ENCODE results near the gene LPIN2.
"Not testable (repeated sequence)": the region's sequence is repeated elsewhere in the genome, so short reads cannot be mapped to it uniquely, and the experiment has no call there.

Gene LPIN2

GRCh38 chr18:3046216-3046808 lies 33.4 kb upstream of the LPIN2 start:
- no peak for DNase-seq (ENCODE audit: low read depth in 2 of 2)

GRCh38 chr18:3044931-3045698 lies 32.2 kb upstream of the LPIN2 start:
- DNase-seq (ENCODE audit: low read depth in 2 of 2) = no peak

- no peak for DNase-seq (ENCODE audit: low read depth in 2 of 2)
These were observed 29.4 kb upstream of the LPIN2 start for GRCh38 chr18:3042379-3042778.

GRCh38 chr18:3041843-3042242 lies 28.9 kb upstream of the LPIN2 start:
- no peak for DNase-seq (ENCODE audit: low read depth in 2 of 2)

GRCh38 chr18:3040881-3041280 lies 27.9 kb upstream of the LPIN2 start:
- no peak for DNase-seq (ENCODE audit: low read depth in 2 of 2)

- no peak for DNase-seq (ENCODE audit: low read depth in 2 of 2)
These were observed 27.2 kb upstream of the LPIN2 start for GRCh38 chr18:3040173-3040572.

- no peak for DNase-seq (ENCODE audit: low read depth in 2 of 2)
These were observed 24.5 kb upstream of the LPIN2 start for GRCh38 chr18:3037423-3037915.

GRCh38 chr18:3036108-3036507 lies 23.2 kb upstream of the LPIN2 start:
- no peak for DNase-seq (ENCODE audit: low read depth in 2 of 2)

GRCh38 chr18:3035635-3036034 lies 22.7 kb upstream of the LPIN2 start:
- no peak for DNase-seq (ENCODE audit: low read depth in 2 of 2)

GRCh38 chr18:3032721-3033120 lies 19.8 kb upstream of the LPIN2 start:
- no peak for DNase-seq (ENCODE audit: low read depth in 2 of 2)

GRCh38 chr18:3029215-3029952 lies 16.4 kb upstream of the LPIN2 start:
- no peak for DNase-seq (ENCODE audit: low read depth in 2 of 2)

- not testable (repeated sequence) for DNase-seq (ENCODE audit: low read depth in 2 of 2)
These were observed 15.2 kb upstream of the LPIN2 start for GRCh38 chr18:3028115-3028514.

- no peak for DNase-seq (ENCODE audit: low read depth in 2 of 2)
These were observed 14.5 kb upstream of the LPIN2 start for GRCh38 chr18:3027370-3027891.

GRCh38 chr18:3025544-3025943 lies 12.6 kb upstream of the LPIN2 start:
- DNase-seq (ENCODE audit: low read depth in 2 of 2) = no peak

GRCh38 chr18:3023603-3024002 lies 10.7 kb upstream of the LPIN2 start:
- not testable (repeated sequence) for DNase-seq (ENCODE audit: low read depth in 2 of 2)

- no peak for DNase-seq (ENCODE audit: low read depth in 2 of 2)
These were observed 3.8 kb upstream of the LPIN2 start for GRCh38 chr18:3016585-3017297.

GRCh38 chr18:3015851-3016250 lies 2.9 kb upstream of the LPIN2 start:
- no peak for DNase-seq (ENCODE audit: low read depth in 2 of 2)

GRCh38 chr18:3015204-3015592 lies 2.3 kb upstream of the LPIN2 start:
- DNase-seq (ENCODE audit: low read depth in 2 of 2) = no peak

- DNase-seq (ENCODE audit: low read depth in 2 of 2) = no peak
These were observed 1.7 kb upstream of the LPIN2 start for GRCh38 chr18:3014503-3015203.

- DNase-seq (ENCODE audit: low read depth in 2 of 2) = peak in 1 of 2 donors; percentile 48
These were observed 564 bp downstream of the LPIN2 start for GRCh38 chr18:3012136-3013023.
